ENCODE results near the gene LPP. TPM values are rescaled to one million over a fixed set of nuclear protein-coding genes. Genes with fewer than 3 reads are reported as not detected.
"Not testable (repeated sequence)": the region's sequence is repeated elsewhere in the genome, so short reads cannot be mapped to it uniquely, and the experiment has no call there.

LPP gene
- total RNA-seq, 1 donor from 2014 or later, result 14.2 TPM

DNA sequence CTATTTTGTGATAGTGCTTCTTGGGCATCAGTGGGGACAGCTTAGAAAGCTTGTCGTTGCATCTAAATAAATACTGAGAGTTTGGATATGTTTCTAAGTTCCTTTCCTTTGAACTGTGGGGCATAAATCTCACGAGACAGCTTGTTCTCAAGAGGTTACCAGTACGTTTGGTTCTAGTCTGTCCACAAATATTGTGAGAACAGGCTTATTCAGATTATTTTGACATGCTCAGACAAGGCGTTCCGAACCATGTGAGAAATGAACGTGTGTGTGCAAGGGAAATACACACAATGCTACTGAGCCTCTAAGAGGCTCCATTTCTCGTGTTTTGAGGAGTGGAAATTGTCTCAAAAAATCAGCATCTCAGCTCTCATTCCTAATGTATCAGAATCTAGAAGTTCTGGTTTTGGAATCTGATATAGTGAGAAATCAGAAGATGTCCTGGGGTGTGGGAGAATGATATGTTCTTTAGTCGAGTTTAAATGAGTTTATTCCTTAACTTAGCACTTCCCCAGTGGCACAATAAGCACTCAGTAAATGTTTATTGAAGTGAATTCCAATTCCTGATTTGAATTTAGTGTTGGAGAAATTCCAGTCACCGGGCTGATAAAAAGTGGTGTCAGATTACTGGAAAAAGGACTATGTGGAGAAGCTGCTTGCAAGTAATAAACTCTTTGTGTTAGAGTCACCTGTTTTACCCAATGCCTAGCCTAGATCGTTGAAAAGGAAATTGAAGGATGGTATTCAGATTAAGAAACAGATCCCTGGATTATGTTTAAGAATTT is 481.5 kb downstream of the LPP start:
- FAIRE-seq, result no peak
- H3K27me3 ChIP-seq (ENCODE audit: control insufficient read depth, insufficient read depth, low read length), result no peaks in the 10 kb centered on the region
- TF ChIP-seq, protein P1, sequence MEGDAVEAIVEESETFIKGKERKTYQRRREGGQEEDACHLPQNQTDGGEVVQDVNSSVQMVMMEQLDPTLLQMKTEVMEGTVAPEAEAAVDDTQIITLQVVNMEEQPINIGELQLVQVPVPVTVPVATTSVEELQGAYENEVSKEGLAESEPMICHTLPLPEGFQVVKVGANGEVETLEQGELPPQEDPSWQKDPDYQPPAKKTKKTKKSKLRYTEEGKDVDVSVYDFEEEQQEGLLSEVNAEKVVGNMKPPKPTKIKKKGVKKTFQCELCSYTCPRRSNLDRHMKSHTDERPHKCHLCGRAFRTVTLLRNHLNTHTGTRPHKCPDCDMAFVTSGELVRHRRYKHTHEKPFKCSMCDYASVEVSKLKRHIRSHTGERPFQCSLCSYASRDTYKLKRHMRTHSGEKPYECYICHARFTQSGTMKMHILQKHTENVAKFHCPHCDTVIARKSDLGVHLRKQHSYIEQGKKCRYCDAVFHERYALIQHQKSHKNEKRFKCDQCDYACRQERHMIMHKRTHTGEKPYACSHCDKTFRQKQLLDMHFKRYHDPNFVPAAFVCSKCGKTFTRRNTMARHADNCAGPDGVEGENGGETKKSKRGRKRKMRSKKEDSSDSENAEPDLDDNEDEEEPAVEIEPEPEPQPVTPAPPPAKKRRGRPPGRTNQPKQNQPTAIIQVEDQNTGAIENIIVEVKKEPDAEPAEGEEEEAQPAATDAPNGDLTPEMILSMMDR (IDR thresholded peaks at IDR 0.05; ENCODE audit: insufficient read depth, low read length, severe bottlenecking), result no peak
- no peaks in the 10 kb centered on the region for H3K36me3 ChIP-seq (ENCODE audit: control insufficient read depth, insufficient read depth, low read length)
- H3K4me3 ChIP-seq (ENCODE audit: low read depth, low read length), result no peak overlapping the region
- DNase-seq (ENCODE audit: low read depth), result peak; percentile 55

DNA sequence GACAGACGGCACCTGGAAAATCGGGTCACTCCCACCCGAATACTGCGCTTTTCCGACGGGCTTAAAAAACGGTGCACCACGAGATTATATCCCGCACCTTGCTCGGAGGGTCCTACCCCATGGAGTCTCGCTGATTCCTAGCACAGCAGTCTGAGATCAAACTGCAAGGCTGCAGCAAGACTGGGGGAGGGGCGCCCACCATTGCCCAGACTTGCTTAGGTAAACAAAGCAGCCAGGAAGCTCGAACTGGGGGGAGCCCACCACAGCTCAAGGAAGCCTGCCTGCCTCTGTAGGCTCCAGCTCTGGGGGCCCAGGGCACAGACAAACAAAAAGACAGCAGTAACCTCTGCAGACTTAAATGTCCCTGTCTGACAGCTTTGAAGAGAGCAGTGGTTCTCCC is 482.3 kb downstream of the LPP start:
- not testable (repeated sequence) for H3K27me3 ChIP-seq (ENCODE audit: control insufficient read depth, insufficient read depth, low read length); FAIRE-seq; H3K36me3 ChIP-seq (ENCODE audit: control insufficient read depth, insufficient read depth, low read length); H3K4me3 ChIP-seq (ENCODE audit: low read depth, low read length); DNase-seq (ENCODE audit: low read depth)

DNA sequence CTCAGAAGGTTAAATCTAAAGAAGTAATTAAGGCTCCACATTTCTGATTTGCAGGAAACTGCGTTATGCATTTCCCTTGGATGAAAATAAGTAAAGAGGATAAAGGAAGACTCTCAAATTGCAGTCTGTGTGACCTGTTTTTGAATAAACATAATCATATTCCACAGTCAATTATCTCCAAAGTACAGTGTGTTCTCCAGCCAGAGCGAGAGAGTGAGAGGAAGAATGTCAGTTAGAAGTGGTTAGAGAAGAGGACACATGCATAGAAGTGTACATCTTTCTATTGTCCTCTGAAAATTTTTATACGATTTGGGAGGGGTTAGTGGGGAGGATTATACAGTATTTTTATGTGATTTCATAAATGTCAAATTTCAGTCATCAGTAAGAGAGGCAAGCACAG is 487.1 kb downstream of the LPP start:
- no peak for DNase-seq (ENCODE audit: low read depth)

DNA sequence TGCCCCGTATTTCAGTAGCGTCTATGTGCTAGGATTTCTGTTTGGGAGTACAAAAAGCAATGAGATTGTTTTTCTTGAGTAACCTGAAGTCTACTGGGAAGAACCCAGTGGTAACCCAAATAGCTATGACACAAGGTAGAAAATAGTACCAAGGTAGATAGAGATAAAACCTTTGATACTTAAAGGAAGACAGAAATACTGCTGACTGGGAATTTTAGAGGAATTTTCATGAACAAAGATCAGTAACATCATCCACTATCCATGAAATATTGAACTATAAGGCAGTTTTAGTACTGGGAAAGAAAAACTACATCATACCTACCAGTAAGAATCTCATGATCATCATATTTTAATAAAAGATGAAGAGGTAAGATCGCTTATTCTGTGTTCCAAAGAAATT is 489.8 kb downstream of the LPP start:
- FAIRE-seq (no peak), DNase-seq (ENCODE audit: low read depth) (no peak)
- TF ChIP-seq, protein P1 (IDR thresholded peaks at IDR 0.05; ENCODE audit: insufficient read depth, low read length, severe bottlenecking), result no peak
- no peak overlapping the region for H3K4me3 ChIP-seq (ENCODE audit: low read depth, low read length)
- H3K36me3 ChIP-seq (ENCODE audit: control insufficient read depth, insufficient read depth, low read length), result no peaks in the 10 kb centered on the region
- no peaks in the 10 kb centered on the region for H3K27me3 ChIP-seq (ENCODE audit: control insufficient read depth, insufficient read depth, low read length)

More for the DNA sequence above, 487.1 kb downstream of the LPP start:
- no peak overlapping the region for H3K4me3 ChIP-seq (ENCODE audit: low read depth, low read length)
- no peaks in the 10 kb centered on the region for H3K36me3 ChIP-seq (ENCODE audit: control insufficient read depth, insufficient read depth, low read length)
- TF ChIP-seq, protein P1 (IDR thresholded peaks at IDR 0.05; ENCODE audit: insufficient read depth, low read length, severe bottlenecking), result no peak
- H3K27me3 ChIP-seq (ENCODE audit: control insufficient read depth, insufficient read depth, low read length), result no peaks in the 10 kb centered on the region
- FAIRE-seq, result no peak

DNA sequence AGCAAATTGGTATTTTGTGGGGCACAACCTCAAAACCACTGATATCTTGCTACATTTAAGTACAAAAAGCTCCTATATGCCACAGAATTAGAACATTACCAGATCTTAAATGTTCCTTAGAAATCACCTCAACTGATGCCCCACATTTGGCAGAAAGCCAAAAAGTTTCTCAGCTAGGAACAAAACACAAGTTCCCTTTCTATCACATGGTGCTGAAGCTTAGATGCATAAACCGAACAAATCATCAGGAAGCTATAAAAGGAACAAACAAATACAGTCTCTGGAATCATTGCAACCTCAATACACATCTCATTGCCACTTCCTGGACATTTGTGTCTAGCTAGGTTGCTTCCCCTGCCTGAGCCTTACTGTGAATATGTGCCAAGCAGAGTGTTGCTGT is 492.6 kb downstream of the LPP start:
- FAIRE-seq, result no peak
- TF ChIP-seq, protein P1 (IDR thresholded peaks at IDR 0.05; ENCODE audit: insufficient read depth, low read length, severe bottlenecking), result no peak
- no peaks in the 10 kb centered on the region for H3K27me3 ChIP-seq (ENCODE audit: control insufficient read depth, insufficient read depth, low read length)
- no peak overlapping the region for H3K4me3 ChIP-seq (ENCODE audit: low read depth, low read length)
- no peaks in the 10 kb centered on the region for H3K36me3 ChIP-seq (ENCODE audit: control insufficient read depth, insufficient read depth, low read length)
- DNase-seq (ENCODE audit: low read depth), result no peak

DNA sequence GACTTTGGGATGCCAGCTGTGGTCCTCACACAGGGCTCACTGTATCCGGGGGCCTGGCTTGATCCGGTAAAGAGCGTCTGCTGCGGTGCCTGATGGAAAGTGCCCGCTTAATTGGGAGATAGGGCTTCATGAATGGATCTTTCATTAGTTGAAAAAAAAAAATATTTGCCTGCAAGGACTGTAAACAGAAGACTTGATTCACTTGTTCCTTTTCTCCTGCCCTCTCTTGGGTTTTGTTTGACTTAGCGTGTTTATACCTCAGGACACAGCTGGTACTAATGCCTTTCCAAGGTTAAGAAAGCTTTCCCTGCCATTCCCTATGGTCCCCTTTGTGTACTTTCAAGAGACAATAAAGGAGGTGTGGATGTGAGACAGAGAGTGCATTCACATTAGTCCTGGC is 493.3 kb downstream of the LPP start:
- TF ChIP-seq, protein P1 (IDR thresholded peaks at IDR 0.05; ENCODE audit: insufficient read depth, low read length, severe bottlenecking), result no peak
- Histone ChIP-seq H3K36me3 (ENCODE audit: control insufficient read depth, insufficient read depth, low read length) (no peaks in the 10 kb centered on the region), H3K4me3 (ENCODE audit: low read depth, low read length) (no peak overlapping the region), H3K27me3 (ENCODE audit: control insufficient read depth, insufficient read depth, low read length) (no peaks in the 10 kb centered on the region)
- no peak for DNase-seq (ENCODE audit: low read depth)
- FAIRE-seq, result no peak
